Activated gamma-delta T cell treated with anti-CD3 and anti-CD28 coated beads, Interleukin-2, amount 50 U/mL, for 16 hours (primary cell): ENCODE results near the gene SRGAP2C.
"Not testable (repeated sequence)": the region's sequence is repeated elsewhere in the genome, so short reads cannot be mapped to it uniquely, and the experiment has no call there.

Experiments used
- DNase-seq: peaks from one replicate; pipeline ENCODE4 v3.0.0-alpha.2; 2020; ENCODE audit warnings: low read depth

SRGAP2C gene

GRCh38 chr1:121337958-121338357 is 153.2 kb downstream of the SRGAP2C start:
- not testable (repeated sequence) for DNase-seq

GRCh38 chr1:121339611-121340010 is 154.8 kb downstream of the SRGAP2C start:
- not testable (repeated sequence) for DNase-seq

- not testable (repeated sequence) for DNase-seq
Observed at GRCh38 chr1:121343311-121343906, 158.6 kb downstream of the SRGAP2C start.

- not testable (repeated sequence) for DNase-seq
Observed at GRCh38 chr1:121344355-121344754, 159.6 kb downstream of the SRGAP2C start.

- DNase-seq, result not testable (repeated sequence)
Observed at GRCh38 chr1:121346654-121347053, 161.9 kb downstream of the SRGAP2C start.

- not testable (repeated sequence) for DNase-seq
Observed at GRCh38 chr1:121347476-121347875, 162.7 kb downstream of the SRGAP2C start.

GRCh38 chr1:121348115-121348514 is 163.3 kb downstream of the SRGAP2C start:
- DNase-seq, result not testable (repeated sequence)

GRCh38 chr1:121349332-121349967 is 164.7 kb downstream of the SRGAP2C start:
- not testable (repeated sequence) for DNase-seq

- DNase-seq, result not testable (repeated sequence)
Observed at GRCh38 chr1:121355711-121356420, 171.1 kb downstream of the SRGAP2C start.

- not testable (repeated sequence) for DNase-seq
Observed at GRCh38 chr1:121356819-121357218, 172.0 kb downstream of the SRGAP2C start.

GRCh38 chr1:121360531-121360930 is 175.8 kb downstream of the SRGAP2C start:
- DNase-seq, result not testable (repeated sequence)

GRCh38 chr1:121361451-121362233 is 176.9 kb downstream of the SRGAP2C start:
- DNase-seq, result not testable (repeated sequence)

- not testable (repeated sequence) for DNase-seq
Observed at GRCh38 chr1:121362234-121362883, 177.6 kb downstream of the SRGAP2C start.

GRCh38 chr1:121365316-121365715 is 180.5 kb downstream of the SRGAP2C start:
- DNase-seq, result not testable (repeated sequence)

GRCh38 chr1:121365723-121366122 is 180.9 kb downstream of the SRGAP2C start:
- DNase-seq, result peak; percentile 25

GRCh38 chr1:121366171-121366570 is 181.4 kb downstream of the SRGAP2C start:
- DNase-seq, result not testable (repeated sequence)

GRCh38 chr1:121368910-121369309 is 184.1 kb downstream of the SRGAP2C start:
- DNase-seq, result not testable (repeated sequence)

- DNase-seq, result not testable (repeated sequence)
Observed at GRCh38 chr1:121369959-121370358, 185.2 kb downstream of the SRGAP2C start.

- DNase-seq, result not testable (repeated sequence)
Observed at GRCh38 chr1:121374851-121375367, 190.1 kb downstream of the SRGAP2C start.

GRCh38 chr1:121376986-121377385 is 192.2 kb downstream of the SRGAP2C start:
- DNase-seq, result not testable (repeated sequence)

GRCh38 chr1:121378757-121379156 is 194.0 kb downstream of the SRGAP2C start:
- not testable (repeated sequence) for DNase-seq
